ENCODE results near the gene COX20. TPM values are rescaled to one million over a fixed set of nuclear protein-coding genes. Genes with fewer than 3 reads are reported as not detected.

Gene COX20
- total and polyA plus RNA-seq, 10 of the 15 experiments (the other 5 are each of a cell fraction or from before 2014, with no cell fraction given) = 22.8 to 112 (median 52.7) TPM

GRCh38 chr1:244849189-244849866, 13.9 kb downstream of the COX20 start:
- H3K36me3 ChIP-seq (ENCODE audit: control insufficient read depth in 2 of 2, insufficient read depth in 2 of 2, low read length in 1 of 2) = peaks cover 0 to 43% of the 10 kb centered on the region in 2 experiments
- POLR2A ChIA-PET = interaction anchor here (0.5 to 21.2 kb wide), 3 partner anchors 10 to 23 kb away, joined by 3 to 350 read pairs (median 20); partner anchors contain the start of gene COX20
- no peak for DNase-seq (ENCODE audit: low read depth, low spot score)
- no peak for TF ChIP-seq BHLHE40 (IDR thresholded peaks at IDR 0.05; ENCODE audit: borderline replicate concordance in 1 of 2, low read depth in 2 of 2, low read length in 1 of 2)
- TF ChIP-seq SKIL (IDR thresholded peaks at IDR 0.05; ENCODE audit: low read depth, poor library complexity, severe bottlenecking) = no peak
- no peak; the same call in 1 of the 2 replicates for TF ChIP-seq MTA3 (IDR thresholded peaks at IDR 0.05; ENCODE audit: borderline replicate concordance, low read length)
- no peak for TF ChIP-seq IRF5 (IDR thresholded peaks at IDR 0.05; ENCODE audit: borderline replicate concordance)
- no peak for TF ChIP-seq RAD51 (IDR thresholded peaks at IDR 0.05)
- no peak for TF ChIP-seq TARDBP (IDR thresholded peaks at IDR 0.05; ENCODE audit: borderline replicate concordance)
- no peak for TF ChIP-seq ZBTB4 (CRISPR knock-in tag; IDR thresholded peaks at IDR 0.05)
- TF ChIP-seq POLR2A (IDR thresholded peaks at IDR 0.05; ENCODE audit: low read depth, low read length) = no peak; the same call in 1 of the 2 replicates
- no peak for TF ChIP-seq ZNF207 (IDR thresholded peaks at IDR 0.05; ENCODE audit: borderline replicate concordance)
- TF ChIP-seq ZNF592 (IDR thresholded peaks at IDR 0.05) = no peak
- no peak for TF ChIP-seq CBX5 (IDR thresholded peaks at IDR 0.05; ENCODE audit: low read depth)
- TF ChIP-seq SMAD5 (IDR thresholded peaks at IDR 0.05; ENCODE audit: low read depth) = no peak

More at GRCh38 chr1:244849189-244849866, 13.9 kb downstream of the COX20 start:
- intact Hi-C loops (cut with micrococcal nuclease; ENCODE audit: unreplicated experiment) (no loop called here), in situ Hi-C loops (cut with MboI) (no loop called here)
- peaks cover 14% of the 10 kb centered on the region for H3K79me2 ChIP-seq (ENCODE audit: control insufficient read depth, insufficient read depth, low read length)
- H3K4me3 ChIP-seq = no peak overlapping the region
- WGBS (ENCODE audit: insufficient coverage, insufficient replicate concordance, low lambda C conversion rate, missing lambda C conversion rate) = 50% methylated on average over 1 of the region's 1 CpG
- H3K27ac ChIP-seq (ENCODE audit: control insufficient read depth, insufficient read depth) = no peak overlapping the region
- no peaks in the 10 kb centered on the region for H3K27me3 ChIP-seq (replicated peaks in 1 of 2; ENCODE audit: control insufficient read depth in 2 of 2, insufficient read depth in 2 of 2, low read length in 1 of 2)
- no peaks in the 10 kb centered on the region for H3K9me3 ChIP-seq (replicated peaks; ENCODE audit: control insufficient read depth, insufficient read depth, low read length)
- ChIA-PET RAD21 (ENCODE audit: unreplicated experiment) (interaction anchor here (0.7 to 2.6 kb wide), 2 partner anchors 12 to 13 kb away, joined by 5 to 16 read pairs; no protein-coding TSS in a partner anchor), CTCF (interaction anchor here (0.7 to 1.6 kb wide), 4 partner anchors 10 to 47 kb away, joined by 3 to 8 read pairs (median 5); no protein-coding TSS in a partner anchor), SMC1A (ENCODE audit: uncharacterized antibody, unreplicated experiment) (interaction anchor here (1.0 to 18.4 kb wide), 7 partner anchors 9 to 193 kb away, joined by 3 to 360 read pairs (median 6); partner anchors contain the start of gene COX20)
- ATAC-seq (peak; percentile 5; the same call in 2 of the 3 replicates), FAIRE-seq (no peak)
- no peak overlapping the region for H3K9ac ChIP-seq (ENCODE audit: control insufficient read depth, insufficient read depth, low read length)
- no peak overlapping the region for H3K4me2 ChIP-seq (ENCODE audit: control insufficient read depth, insufficient read depth)
- no peak overlapping the region for H2AFZ ChIP-seq (ENCODE audit: control insufficient read depth, low read depth, low read length)
- BruUV-seq (replicated peaks) = no TSS peak
- H3K4me1 ChIP-seq (ENCODE audit: control insufficient read depth, insufficient read depth, low read length) = no peaks in the 10 kb centered on the region
- no peaks in the 10 kb centered on the region; the same call in 1 of the 2 replicates for H4K20me1 ChIP-seq (ENCODE audit: control insufficient read depth, insufficient read depth)
